ENCODE measurements around the gene PTPRT.

DNA sequence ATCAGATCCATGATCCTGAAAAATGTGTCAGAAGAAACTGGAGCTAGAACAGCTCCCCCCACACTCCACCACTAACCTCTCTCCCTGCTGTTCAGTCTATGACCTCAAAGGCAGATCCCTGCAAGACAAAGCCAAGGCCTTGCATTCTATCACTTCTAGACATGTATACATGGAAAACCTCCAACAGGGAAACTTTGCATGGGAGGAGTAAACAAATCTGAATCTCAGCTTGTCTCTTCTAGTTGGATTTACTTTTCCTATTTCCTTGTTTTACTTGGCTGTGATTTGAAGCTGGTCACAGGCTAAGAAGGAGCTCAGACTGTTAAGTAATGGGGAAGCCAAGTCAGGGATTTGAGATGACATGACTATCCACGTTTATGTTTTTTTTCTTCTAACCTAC is 1114.8 kb downstream of the PTPRT start:
- TF ChIP-seq, protein P1, sequence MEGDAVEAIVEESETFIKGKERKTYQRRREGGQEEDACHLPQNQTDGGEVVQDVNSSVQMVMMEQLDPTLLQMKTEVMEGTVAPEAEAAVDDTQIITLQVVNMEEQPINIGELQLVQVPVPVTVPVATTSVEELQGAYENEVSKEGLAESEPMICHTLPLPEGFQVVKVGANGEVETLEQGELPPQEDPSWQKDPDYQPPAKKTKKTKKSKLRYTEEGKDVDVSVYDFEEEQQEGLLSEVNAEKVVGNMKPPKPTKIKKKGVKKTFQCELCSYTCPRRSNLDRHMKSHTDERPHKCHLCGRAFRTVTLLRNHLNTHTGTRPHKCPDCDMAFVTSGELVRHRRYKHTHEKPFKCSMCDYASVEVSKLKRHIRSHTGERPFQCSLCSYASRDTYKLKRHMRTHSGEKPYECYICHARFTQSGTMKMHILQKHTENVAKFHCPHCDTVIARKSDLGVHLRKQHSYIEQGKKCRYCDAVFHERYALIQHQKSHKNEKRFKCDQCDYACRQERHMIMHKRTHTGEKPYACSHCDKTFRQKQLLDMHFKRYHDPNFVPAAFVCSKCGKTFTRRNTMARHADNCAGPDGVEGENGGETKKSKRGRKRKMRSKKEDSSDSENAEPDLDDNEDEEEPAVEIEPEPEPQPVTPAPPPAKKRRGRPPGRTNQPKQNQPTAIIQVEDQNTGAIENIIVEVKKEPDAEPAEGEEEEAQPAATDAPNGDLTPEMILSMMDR (IDR thresholded peaks at IDR 0.05) = no peak
- TF ChIP-seq POLR2A (IDR thresholded peaks at IDR 0.05) = no peak

Measured in Peyer's patch (tissue), 4 donors.